Panc1 (cell line): ENCODE data around the gene MYL2. TPM values are rescaled to one million over a fixed set of nuclear protein-coding genes. Genes with fewer than 3 reads are reported as not detected.
"Not testable (repeated sequence)": the region's sequence is repeated elsewhere in the genome, so short reads cannot be mapped to it uniquely, and the experiment has no call there.

Source experiments
- ATAC-seq: fragments of 200-7000 bp; cut with Tn5 transposase; 2 replicates; pipeline ENCODE4 v1.9.1; 2020; ENCODE audit warnings: mild to moderate bottlenecking, moderate library complexity
- BruUV-seq: library from RNA; stranded (reverse); fragments of 400-500 nt; replicated peaks from 2 replicates; lab custom pipeline; 2021; lab: Mats Ljungman, UMichigan
- CTCF ChIA-PET: fragments of 300-600 bp; sonication (Branson Sonifier 250); formaldehyde crosslinking; loops from one replicate; lab custom pipeline; 2022; ENCODE audit warnings: antibody characterized with exemption; lab: Charles Lee
- POLR2A ChIA-PET: fragments of 300-600 bp; sonication (Branson Sonifier 250); formaldehyde crosslinking; loops from one replicate; lab custom pipeline; 2022; ENCODE audit warnings: antibody characterized with exemption; lab: Charles Lee
- DNase-seq: peaks from one replicate; pipeline ENCODE4 v3.0.0-alpha.2; 2010; ENCODE audit warnings: low read depth, low spot score
- H3K27ac ChIP-seq: 2 replicates; pipeline ENCODE4 v1.5.1; 2011; ENCODE audit warnings: mild to moderate bottlenecking, low read length, inconsistent platforms
- H3K27me3 ChIP-seq: fragments of 200-500 bp; sonication (Bioruptor generic); 2 replicates; pipeline ENCODE4 v1.6.0; 2014; ENCODE audit warnings: low read length, inconsistent platforms; ENCODE audit not compliant: control insufficient read depth, insufficient read depth
- H3K36me3 ChIP-seq: fragments of 200-500 bp; sonication (Bioruptor generic); 2 replicates; pipeline ENCODE4 v1.5.1; 2014; ENCODE audit warnings: inconsistent platforms, mild to moderate bottlenecking, low read length, moderate library complexity; ENCODE audit not compliant: control insufficient read depth, insufficient read depth
- H3K4me1 ChIP-seq: 2 replicates; pipeline ENCODE4 v1.5.1; 2011; ENCODE audit warnings: inconsistent platforms, mild to moderate bottlenecking, low read length, moderate library complexity; ENCODE audit not compliant: control insufficient read depth, insufficient read depth
- H3K4me3 ChIP-seq, 2 experiments: 2 replicates each; pipeline ENCODE4 v1.5.1; 2011 to 2012; ENCODE audit warnings: low read depth in 2 of 2, low read length in 2 of 2, mild to moderate bottlenecking in 2 of 2, inconsistent platforms in 1 of 2, moderate library complexity in 1 of 2
- H3K9me3 ChIP-seq: fragments of 200-500 bp; sonication (Bioruptor generic); 2 replicates; pipeline ENCODE4 v1.5.1; 2014; ENCODE audit warnings: low read depth, mild to moderate bottlenecking, inconsistent platforms, low read length, moderate library complexity; ENCODE audit not compliant: control insufficient read depth, insufficient read depth
- CTCF ChIP-seq: fragments of 450-650 bp; IDR thresholded peaks from 2 replicates; pipeline ENCODE4 v1.5.1; 2017; ENCODE audit warnings: mild to moderate bottlenecking
- POLR2AphosphoS5 ChIP-seq: IDR thresholded peaks from 2 replicates; pipeline ENCODE4 v1.6.1; 2012; ENCODE audit warnings: mild to moderate bottlenecking, low read depth, low read length, moderate library complexity
- REST ChIP-seq, 2 experiments: IDR thresholded peaks; 2 replicates each; pipeline ENCODE4 v1.6.1; 2011 to 2012; ENCODE audit warnings: low read depth in 2 of 2, control low read depth in 1 of 2, low read length in 1 of 2, mild to moderate bottlenecking in 1 of 2, moderate library complexity in 1 of 2; ENCODE audit not compliant: insufficient read depth in 1 of 2
- SIN3A ChIP-seq: IDR thresholded peaks from 2 replicates; pipeline ENCODE4 v1.6.1; 2012; ENCODE audit warnings: low read depth, mild to moderate bottlenecking, low read length, moderate library complexity, borderline replicate concordance; ENCODE audit not compliant: insufficient read depth
- TCF7L2 ChIP-seq: IDR thresholded peaks from 2 replicates; pipeline ENCODE4 v1.6.1; 2011; ENCODE audit warnings: mild to moderate bottlenecking, low read depth, low read length, inconsistent platforms
- in situ Hi-C: cut with HindIII; loops from 2 replicates; pipeline ENCODE4 v1.10.0; 2016; ENCODE audit warnings: low sequenced_read_pairs, low pct_unique_long_range_greater_than_20kb
- intact Hi-C: fragments of 100-400 bp; cut with micrococcal nuclease; formaldehyde crosslinking; loops from one replicate; pipeline ENCODE4 v1.10.0; 2022; ENCODE audit not compliant: unreplicated experiment
- total RNA-seq: library from RNA; stranded (reverse); gene quantifications from one replicate; pipeline ENCODE4 v1.2.1, GENCODE V29; 2021; ENCODE audit not compliant: unreplicated experiment

MYL2 gene
- total RNA-seq, 1 experiment from 2014 or later = not detected

GRCh38 chr12:110957652-110958051 lies 37.3 kb upstream of the MYL2 start:
- no peaks in the 10 kb centered on the region for H3K36me3 ChIP-seq
- ChIA-PET CTCF (no interaction called here), POLR2A (no interaction called here)
- H3K4me3 ChIP-seq = peak overlapping the region in 1 of 2 experiments; percentile 7; a peak in 1 of 4 replicates
- DNase-seq = no peak
- no peak overlapping the region for H3K27ac ChIP-seq
- TF ChIP-seq POLR2AphosphoS5 (no peak), SIN3A (no peak), TCF7L2 (no peak), CTCF (no peak)
- intact Hi-C loops (no loop called here), in situ Hi-C loops (no loop called here)
- H3K9me3 ChIP-seq = no peaks in the 10 kb centered on the region
- no peak for ATAC-seq
- BruUV-seq = no TSS peak
- peaks cover 16% of the 10 kb centered on the region for H3K27me3 ChIP-seq
- H3K4me1 ChIP-seq = no peaks in the 10 kb centered on the region

- H3K4me1 ChIP-seq = no peaks in the 10 kb centered on the region
- H3K4me3 ChIP-seq = peak overlapping the region in 1 of 2 experiments; percentile 7; a peak in 1 of 4 replicates
- BruUV-seq = no TSS peak
- no peak for ATAC-seq
- no peak overlapping the region for H3K27ac ChIP-seq
- H3K9me3 ChIP-seq = no peaks in the 10 kb centered on the region
- no peak for DNase-seq
- H3K36me3 ChIP-seq = no peaks in the 10 kb centered on the region
- intact Hi-C loops (no loop called here), in situ Hi-C loops (no loop called here)
- peaks cover 18% of the 10 kb centered on the region for H3K27me3 ChIP-seq
- ChIA-PET POLR2A (no interaction called here), CTCF (no interaction called here)
- no peak for TF ChIP-seq SIN3A
- TF ChIP-seq REST (IDR thresholded peaks at IDR 0.05; ENCODE audit: insufficient read depth in 1 of 2, low read depth in 2 of 2, low read length in 1 of 2) = no peak
- TF ChIP-seq CTCF = no peak
- no peak for TF ChIP-seq POLR2AphosphoS5
These were observed 36.8 kb upstream of the MYL2 start for GRCh38 chr12:110957159-110957558.

GRCh38 chr12:110950867-110951266 lies 30.5 kb upstream of the MYL2 start:
- H3K4me1 ChIP-seq, H3K4me3 ChIP-seq, H3K27me3 ChIP-seq, in situ Hi-C loops, H3K9me3 ChIP-seq, POLR2A ChIA-PET, DNase-seq, intact Hi-C loops, H3K36me3 ChIP-seq, BruUV-seq, CTCF ChIA-PET, H3K27ac ChIP-seq, ATAC-seq: not testable (repeated sequence)

- DNase-seq, POLR2A ChIA-PET, in situ Hi-C loops: not testable (repeated sequence)
These were observed 30.1 kb upstream of the MYL2 start for GRCh38 chr12:110950466-110950865.

More at GRCh38 chr12:110950466-110950865, 30.1 kb upstream of the MYL2 start:
- H3K4me1 ChIP-seq, CTCF ChIA-PET, H3K36me3 ChIP-seq, H3K9me3 ChIP-seq, H3K4me3 ChIP-seq, H3K27ac ChIP-seq, intact Hi-C loops, BruUV-seq, ATAC-seq, H3K27me3 ChIP-seq: not testable (repeated sequence)
